ENCODE measurements around the gene PPP1R2C.

DNA sequence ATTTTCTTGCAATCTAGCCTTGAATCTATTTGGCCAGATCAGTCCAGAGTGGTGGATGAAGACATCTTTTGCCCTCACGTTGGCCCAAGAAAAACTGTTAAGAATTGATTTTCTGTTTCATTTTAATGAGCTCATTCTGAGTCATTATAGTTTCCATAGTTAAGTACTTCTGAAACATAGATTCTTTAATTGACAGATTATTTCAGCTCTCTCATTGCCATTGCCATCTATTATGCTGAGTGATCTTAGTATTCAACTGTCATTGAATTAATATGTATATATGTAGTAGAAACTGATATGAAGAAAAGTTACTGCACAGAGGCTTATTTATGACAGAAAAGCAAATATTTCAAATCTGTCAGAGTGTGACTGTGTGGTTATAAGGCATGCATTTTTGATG is 45.5 kb upstream of the PPP1R2C start:
- TF ChIP-seq YY1 (IDR thresholded peaks at IDR 0.05; ENCODE audit: insufficient read depth, insufficient read length): no peak
- no peak for TF ChIP-seq ZNF274 (IDR thresholded peaks at IDR 0.05; ENCODE audit: low read depth, low read length)
- TF ChIP-seq SUZ12 (IDR thresholded peaks at IDR 0.05; ENCODE audit: extremely low read depth, insufficient read depth, insufficient read length): no peak
